GM10248 (cell line): ENCODE results near the gene WHAMM.
"Not testable (repeated sequence)": the region's sequence is repeated elsewhere in the genome, so short reads cannot be mapped to it uniquely, and the experiment has no call there.

ENCODE experiments used
- CTCF ChIA-PET: fragments of 300-600 bp; sonication (Branson Sonifier 250); formaldehyde crosslinking; extraction: SDS; loops from one replicate; lab custom pipeline; 2021; ENCODE audit warnings: antibody characterized with exemption; lab: Yijun Ruan, JAX
- POLR2A ChIA-PET: fragments of 350-650 bp; sonication (Branson Sonifier 250); formaldehyde crosslinking; extraction: SDS; loops from one replicate; lab custom pipeline; 2020; ENCODE audit warnings: antibody characterized with exemption; lab: Yijun Ruan, JAX
- DNase-seq: peaks from one replicate; pipeline ENCODE4 v3.0.0; 2012; ENCODE audit errors: extremely low spot score
- CTCF ChIP-seq: IDR thresholded peaks from 2 replicates; pipeline ENCODE4 v1.5.1; 2012; ENCODE audit warnings: mild to moderate bottlenecking, low read depth; ENCODE audit errors: extremely low read depth, missing control alignments, control extremely low read depth

WHAMM gene, protein sequence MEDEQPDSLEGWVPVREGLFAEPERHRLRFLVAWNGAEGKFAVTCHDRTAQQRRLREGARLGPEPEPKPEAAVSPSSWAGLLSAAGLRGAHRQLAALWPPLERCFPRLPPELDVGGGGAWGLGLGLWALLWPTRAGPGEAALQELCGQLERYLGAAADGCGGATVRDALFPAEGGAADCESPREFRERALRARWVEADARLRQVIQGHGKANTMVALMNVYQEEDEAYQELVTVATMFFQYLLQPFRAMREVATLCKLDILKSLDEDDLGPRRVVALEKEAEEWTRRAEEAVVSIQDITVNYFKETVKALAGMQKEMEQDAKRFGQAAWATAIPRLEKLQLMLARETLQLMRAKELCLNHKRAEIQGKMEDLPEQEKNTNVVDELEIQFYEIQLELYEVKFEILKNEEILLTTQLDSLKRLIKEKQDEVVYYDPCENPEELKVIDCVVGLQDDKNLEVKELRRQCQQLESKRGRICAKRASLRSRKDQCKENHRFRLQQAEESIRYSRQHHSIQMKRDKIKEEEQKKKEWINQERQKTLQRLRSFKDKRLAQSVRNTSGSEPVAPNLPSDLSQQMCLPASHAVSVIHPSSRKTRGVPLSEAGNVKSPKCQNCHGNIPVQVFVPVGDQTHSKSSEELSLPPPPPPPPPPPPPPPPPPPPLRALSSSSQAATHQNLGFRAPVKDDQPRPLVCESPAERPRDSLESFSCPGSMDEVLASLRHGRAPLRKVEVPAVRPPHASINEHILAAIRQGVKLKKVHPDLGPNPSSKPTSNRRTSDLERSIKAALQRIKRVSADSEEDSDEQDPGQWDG

DNA sequence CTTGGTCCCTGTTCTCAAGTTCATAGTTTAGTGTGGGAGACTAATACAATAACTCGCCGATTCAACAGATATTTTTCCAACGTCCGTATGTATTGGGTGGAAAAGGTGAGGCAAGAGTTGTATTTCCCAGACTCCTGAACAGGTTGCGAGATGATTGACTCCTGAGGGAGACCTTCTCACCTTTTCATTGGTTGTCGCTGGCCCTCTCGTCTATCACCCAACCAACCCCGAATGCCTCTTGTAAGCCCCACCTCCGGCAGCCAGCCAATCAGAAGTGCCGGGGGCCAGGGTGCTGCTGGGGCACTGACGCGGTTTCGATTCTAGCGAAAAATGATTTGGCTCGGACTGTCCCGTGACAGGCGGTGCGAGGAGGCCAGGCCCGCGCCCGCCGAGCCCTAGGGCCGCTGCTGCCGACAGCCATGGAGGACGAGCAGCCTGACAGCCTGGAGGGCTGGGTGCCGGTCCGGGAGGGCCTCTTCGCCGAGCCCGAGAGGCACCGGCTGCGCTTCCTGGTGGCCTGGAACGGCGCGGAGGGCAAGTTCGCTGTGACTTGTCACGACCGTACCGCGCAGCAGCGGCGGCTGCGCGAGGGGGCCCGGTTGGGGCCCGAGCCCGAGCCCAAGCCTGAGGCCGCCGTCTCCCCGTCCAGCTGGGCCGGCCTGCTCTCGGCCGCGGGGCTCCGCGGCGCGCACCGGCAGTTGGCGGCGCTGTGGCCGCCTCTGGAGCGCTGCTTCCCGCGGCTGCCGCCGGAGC, at the start of gene WHAMM:
Gene WHAMM (plus strand): TSS at position 321 of the 753 bp plus-strand sequence. CDS start 99 bp downstream, at position 420.
- POLR2A ChIA-PET, result interaction anchor here (1.3 kb wide), 1 partner anchor 23 kb away, joined by 7 read pairs; no protein-coding TSS in a partner anchor
- CTCF ChIA-PET, result interaction anchor here (0.7 to 2.1 kb wide), 2 partner anchors 9 to 13 kb away, joined by 3 to 4 read pairs; no protein-coding TSS in a partner anchor
- peak; percentile 48 for TF ChIP-seq CTCF
- peak; percentile 93 for DNase-seq

GRCh38 chr15:82763361-82764116, 45.9 kb upstream of the WHAMM start:
- POLR2A ChIA-PET, result no interaction called here
- no peak for TF ChIP-seq CTCF
- no peak for DNase-seq
- CTCF ChIA-PET, result no interaction called here

- no peak for DNase-seq
- no peak for TF ChIP-seq CTCF
- POLR2A ChIA-PET, result no interaction called here
- CTCF ChIA-PET, result no interaction called here
These were observed 45.3 kb upstream of the WHAMM start for GRCh38 chr15:82764117-82764490.

DNA sequence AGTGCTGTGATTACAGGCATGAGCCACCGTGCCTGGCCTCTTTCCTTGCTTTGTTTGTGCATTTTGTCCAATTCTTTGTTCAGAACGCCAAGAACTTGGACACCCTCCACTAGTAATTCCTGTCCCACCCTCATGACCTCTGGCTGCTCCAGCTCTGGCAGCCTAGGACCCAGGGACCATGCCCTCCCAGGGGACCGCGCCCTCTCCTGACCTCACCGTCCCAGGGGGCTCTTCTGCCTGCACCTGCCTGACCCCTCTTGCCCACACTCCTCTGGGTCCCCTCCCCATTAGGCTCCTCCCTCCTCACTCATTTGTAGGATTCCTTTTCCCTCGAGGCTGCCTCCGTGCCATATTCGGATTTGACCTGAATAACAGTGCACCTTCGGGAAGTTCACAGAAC, 44.7 kb upstream of the WHAMM start:
- CTCF ChIA-PET, result no interaction called here
- no peak for TF ChIP-seq CTCF
- POLR2A ChIA-PET, result no interaction called here
- no peak for DNase-seq

GRCh38 chr15:82766201-82766600, 43.2 kb upstream of the WHAMM start:
- ChIA-PET CTCF (interaction anchor here (0.9 to 1.8 kb wide), 5 partner anchors 8 to 18 kb away, joined by 3 to 4 read pairs (median 3); no protein-coding TSS in a partner anchor), POLR2A (interaction anchor here (1.2 kb wide), 1 partner anchor 16 kb away, joined by 7 read pairs; no protein-coding TSS in a partner anchor)
- not testable (repeated sequence) for DNase-seq

DNA sequence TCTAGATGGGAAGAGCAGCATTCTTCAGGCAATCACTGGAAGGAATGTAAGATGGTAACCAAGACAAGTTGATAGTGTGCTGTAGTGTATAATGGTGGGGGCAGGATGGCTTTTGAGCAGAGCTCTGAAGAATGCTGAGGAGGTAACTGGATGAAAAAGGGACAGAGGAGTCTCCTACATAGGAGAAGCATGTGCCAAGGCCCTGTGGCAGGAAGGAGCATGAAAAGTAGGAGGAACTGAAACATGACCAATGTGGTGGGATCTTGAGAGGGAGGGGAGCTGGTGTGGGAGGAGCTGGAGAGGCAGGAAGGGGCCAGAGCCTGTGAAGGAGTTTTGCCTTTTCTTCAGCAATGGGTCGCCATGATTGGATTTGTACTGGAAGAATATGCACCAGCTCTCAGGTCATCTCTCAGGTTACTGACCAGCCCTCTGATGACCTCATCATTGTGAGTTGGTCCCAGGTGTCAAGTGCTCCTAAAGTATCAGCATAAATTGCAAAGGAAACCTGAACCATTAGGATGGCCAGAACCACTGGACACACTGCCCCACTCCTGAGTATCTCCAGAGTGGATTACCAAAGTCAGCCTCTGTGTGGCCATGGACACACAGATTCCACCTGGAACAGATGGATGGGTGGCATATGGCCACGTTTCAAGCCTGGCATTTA, 42.1 kb upstream of the WHAMM start:
- no peak for DNase-seq
- CTCF ChIA-PET, result interaction anchor here (0.9 to 1.8 kb wide), 5 partner anchors 8 to 233 kb away, joined by 3 to 4 read pairs (median 4); no protein-coding TSS in a partner anchor
- POLR2A ChIA-PET, result interaction anchor here (1.2 kb wide), 1 partner anchor 17 kb away, joined by 7 read pairs; no protein-coding TSS in a partner anchor
- TF ChIP-seq CTCF, result no peak
